Mesendoderm (in vitro differentiated cells): ENCODE measurements around the gene PITX2.

Experiments used
- DNase-seq: peaks from one replicate; pipeline ENCODE4 v3.0.0; 2013
- H2AK5ac ChIP-seq: 2 replicates; pipeline ENCODE4 v1.6.1; 2013; ENCODE audit warnings: low read length, inconsistent platforms
- H2BK120ac ChIP-seq: 2 replicates; pipeline ENCODE4 v1.6.1; 2013; ENCODE audit warnings: low read depth, mild to moderate bottlenecking, low read length, moderate library complexity, mixed read lengths
- H2BK15ac ChIP-seq: replicated peaks from 2 replicates; pipeline ENCODE4 v1.6.1; 2013; ENCODE audit warnings: low read depth, mild to moderate bottlenecking, moderate library complexity
- H2BK5ac ChIP-seq: 2 replicates; pipeline ENCODE4 v1.6.1; 2013; ENCODE audit warnings: low read length, inconsistent platforms
- H3K18ac ChIP-seq: 2 replicates; pipeline ENCODE4 v1.6.1; 2013; ENCODE audit warnings: mild to moderate bottlenecking, low read length, mixed read lengths
- H3K23ac ChIP-seq: one replicate; pipeline ENCODE4 v1.6.1; 2013; ENCODE audit warnings: low read length
- H3K27ac ChIP-seq: 2 replicates; pipeline ENCODE4 v1.5.1; 2013; ENCODE audit warnings: low read depth, mild to moderate bottlenecking, inconsistent platforms, low read length, moderate library complexity
- H3K27me3 ChIP-seq: 2 replicates; pipeline ENCODE4 v1.6.1; 2013; ENCODE audit warnings: low read length, control low read depth, mild to moderate bottlenecking, inconsistent platforms; ENCODE audit not compliant: insufficient read depth, poor library complexity
- H3K36me3 ChIP-seq: 2 replicates; pipeline ENCODE4 v1.6.1; 2013; ENCODE audit warnings: low read length, inconsistent platforms; ENCODE audit not compliant: control insufficient read depth, insufficient read depth
- H3K4ac ChIP-seq: one replicate; pipeline ENCODE4 v1.6.1; 2013; ENCODE audit warnings: low read depth, mild to moderate bottlenecking, low read length, moderate library complexity
- H3K4me1 ChIP-seq: 2 replicates; pipeline ENCODE4 v1.6.1; 2013; ENCODE audit warnings: low read depth, low read length, inconsistent platforms; ENCODE audit not compliant: control insufficient read depth
- H3K4me2 ChIP-seq: 2 replicates; pipeline ENCODE4 v1.6.1; 2013; ENCODE audit warnings: low read length
- H3K4me3 ChIP-seq: 2 replicates; pipeline ENCODE4 v1.5.1; 2013; ENCODE audit warnings: mild to moderate bottlenecking, low read length
- H3K56ac ChIP-seq: one replicate; pipeline ENCODE4 v1.6.1; 2013; ENCODE audit warnings: low read length
- H3K79me1 ChIP-seq: 2 replicates; pipeline ENCODE4 v1.6.1; 2013; ENCODE audit warnings: low read length, inconsistent platforms
- H3K79me2 ChIP-seq: 2 replicates; pipeline ENCODE4 v1.6.1; 2013; ENCODE audit warnings: mild to moderate bottlenecking, low read length; ENCODE audit not compliant: control insufficient read depth, insufficient read depth
- H3K9ac ChIP-seq: 2 replicates; pipeline ENCODE4 v1.6.1; 2013; ENCODE audit warnings: low read length, inconsistent platforms
- H4K5ac ChIP-seq: one replicate; pipeline ENCODE4 v1.6.1; 2013; ENCODE audit warnings: low read length
- H4K8ac ChIP-seq: one replicate; pipeline ENCODE4 v1.6.1; 2013; ENCODE audit warnings: low read depth, mild to moderate bottlenecking, control low read depth, low read length, moderate library complexity
- WGBS: extraction: QIAGEN DNeasy Blood & Tissue Kit; methylation state at CpG from one replicate; pipeline ENCODE4 v1.1.7; 2013; ENCODE audit warnings: low lambda C conversion rate, missing lambda C conversion rate; ENCODE audit not compliant: insufficient coverage; ENCODE audit errors: extremely low coverage; 5-methylcytosine and 5-hydroxymethylcytosine counted together

The PITX2 gene

GRCh38 chr4:110635163-110635865 lies 12.4 kb upstream of the PITX2 start:
- Histone ChIP-seq H3K36me3 (no peaks in the 10 kb centered on the region), H3K4me1 (peaks cover 16% of the 10 kb centered on the region), H2BK120ac (no peak overlapping the region), H4K8ac (no peak overlapping the region), H3K9ac (no peak overlapping the region), H3K18ac (no peak overlapping the region), H3K27ac (no peak overlapping the region), H3K4ac (no peak overlapping the region), H3K4me2 (no peak overlapping the region), H2AK5ac (no peak overlapping the region), H3K79me2 (no peaks in the 10 kb centered on the region), H3K4me3 (no peak overlapping the region), H3K27me3 (peaks cover 30% of the 10 kb centered on the region), H3K79me1 (no peaks in the 10 kb centered on the region), H3K56ac (no peak overlapping the region), H3K23ac (no peak overlapping the region), H2BK5ac (no peak overlapping the region), H4K5ac (no peak overlapping the region), H2BK15ac (no peak overlapping the region)
- no peak for DNase-seq
- no CpG with 5 or more reads among the region's 7 CpGs for WGBS

- H3K27me3 ChIP-seq, result peaks cover 33% of the 10 kb centered on the region
- DNase-seq, result peak; percentile 40
- H2BK15ac ChIP-seq, result no peak overlapping the region
- peak overlapping the region; percentile 63 for H3K4me2 ChIP-seq
- H2AK5ac ChIP-seq, result no peak overlapping the region
- no peak overlapping the region for H3K27ac ChIP-seq
- no peak overlapping the region for H3K4ac ChIP-seq
- no peak overlapping the region for H3K4me3 ChIP-seq
- no peak overlapping the region for H4K8ac ChIP-seq
- peak overlapping the region; percentile 44 for H3K18ac ChIP-seq
- H3K79me2 ChIP-seq, result no peaks in the 10 kb centered on the region
- no peaks in the 10 kb centered on the region for H3K36me3 ChIP-seq
- H2BK5ac ChIP-seq, result no peak overlapping the region
- peak overlapping the region; percentile 63 for H3K9ac ChIP-seq
- no peaks in the 10 kb centered on the region for H3K79me1 ChIP-seq
- no peak overlapping the region for H3K23ac ChIP-seq
- H4K5ac ChIP-seq, result no peak overlapping the region
- peaks cover 15% of the 10 kb centered on the region for H3K4me1 ChIP-seq
- no CpG with 5 or more reads among the region's 11 CpGs for WGBS
- H3K56ac ChIP-seq, result peak overlapping the region; percentile 84
- no peak overlapping the region for H2BK120ac ChIP-seq
Observed at GRCh38 chr4:110634350-110635162, 11.7 kb upstream of the PITX2 start.

- Histone ChIP-seq H3K79me1 (no peaks in the 10 kb centered on the region), H3K9ac (peak overlapping the region; percentile 63), H2AK5ac (no peak overlapping the region), H3K4me1 (peaks cover 17% of the 10 kb centered on the region), H3K27me3 (peaks cover 31% of the 10 kb centered on the region), H2BK120ac (no peak overlapping the region), H4K8ac (no peak overlapping the region), H3K79me2 (no peaks in the 10 kb centered on the region), H3K36me3 (no peaks in the 10 kb centered on the region), H3K4ac (no peak overlapping the region), H2BK15ac (no peak overlapping the region), H3K23ac (peak overlapping the region; percentile 24), H3K4me2 (peak overlapping the region; percentile 63), H3K56ac (peak overlapping the region; percentile 84), H3K4me3 (no peak overlapping the region), H3K18ac (peak overlapping the region; percentile 44), H4K5ac (no peak overlapping the region), H2BK5ac (no peak overlapping the region), H3K27ac (no peak overlapping the region)
- DNase-seq, result peak; percentile 47
- no CpG with 5 or more reads among the region's 59 CpGs for WGBS
Observed at GRCh38 chr4:110633358-110634341, 10.8 kb upstream of the PITX2 start.

- peak; percentile 58 for DNase-seq
Observed at GRCh38 chr4:110632506-110633357, 9.9 kb upstream of the PITX2 start.

More at GRCh38 chr4:110632506-110633357, 9.9 kb upstream of the PITX2 start:
- Histone ChIP-seq H3K4me3 (peak overlapping the region; percentile 27), H2BK120ac (no peak overlapping the region), H2AK5ac (no peak overlapping the region), H4K8ac (no peak overlapping the region), H3K9ac (peak overlapping the region; percentile 64), H3K27ac (no peak overlapping the region), H3K79me2 (no peaks in the 10 kb centered on the region), H3K79me1 (no peaks in the 10 kb centered on the region), H3K36me3 (no peaks in the 10 kb centered on the region), H2BK15ac (no peak overlapping the region), H3K4me2 (peak overlapping the region; percentile 82), H3K23ac (peak overlapping the region; percentile 83), H3K27me3 (peaks cover 28% of the 10 kb centered on the region), H3K56ac (peak overlapping the region; percentile 78), H2BK5ac (no peak overlapping the region), H3K4me1 (peaks cover 17% of the 10 kb centered on the region), H3K18ac (no peak overlapping the region), H4K5ac (no peak overlapping the region), H3K4ac (no peak overlapping the region)
- whole genome bisulfite sequencing, result no CpG with 5 or more reads among the region's 58 CpGs
